Stimulated activated CD4-positive, alpha-beta T cell treated with anti-CD3 and anti-CD28 coated beads, Interleukin-1b, Interleukin-23, amount 100 ng/mL, for 1 hour (primary cell): ENCODE data around the gene CMPK1.

Experiments
- DNase-seq, 2 donors: peaks; one replicate each; pipeline ENCODE4 v3.0.0-alpha.2; 2020; ENCODE audit warnings: low read depth in 2 of 2

Gene CMPK1

GRCh38 chr1:47395433-47395832, 61.8 kb downstream of the CMPK1 start:
- no peak for DNase-seq

- DNase-seq = no peak
These were observed 63.1 kb downstream of the CMPK1 start for GRCh38 chr1:47396671-47397196.

DNA sequence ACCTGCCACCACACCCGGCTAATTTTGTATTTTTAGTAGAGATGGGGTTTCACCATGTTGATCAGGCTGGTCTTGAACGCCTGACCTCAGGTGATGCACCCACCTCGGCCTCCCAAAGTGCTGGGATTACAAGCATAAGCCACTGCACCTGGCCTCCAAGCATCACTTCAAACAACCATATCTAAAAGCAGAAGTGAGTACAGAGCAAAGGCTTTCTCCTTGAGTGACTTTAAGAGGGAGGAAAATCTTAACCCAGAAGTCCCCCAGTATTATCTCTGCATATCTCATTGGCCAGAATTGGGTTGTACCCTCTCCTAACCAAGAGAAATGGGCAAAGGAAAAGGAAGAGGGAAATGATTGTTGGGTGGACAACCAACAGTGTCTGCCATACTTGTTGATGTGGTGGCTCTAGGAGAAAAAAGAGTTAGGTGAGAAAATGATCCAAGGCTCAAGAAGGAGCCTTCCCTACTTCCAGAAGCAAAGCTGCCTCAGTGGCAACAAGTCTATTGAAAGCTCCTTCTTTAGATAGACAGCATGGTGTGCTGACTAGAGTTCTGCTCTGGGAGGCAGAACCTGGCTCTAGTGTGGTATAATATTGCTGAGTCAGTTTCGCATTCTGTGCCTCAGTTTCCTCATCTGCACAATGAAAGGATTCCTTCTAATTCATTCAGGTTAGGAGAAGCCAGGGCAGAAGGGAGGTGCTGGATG, 65.7 kb downstream of the CMPK1 start:
- no peak for DNase-seq

GRCh38 chr1:47399846-47400155, 66.2 kb downstream of the CMPK1 start:
- no peak for DNase-seq

DNA sequence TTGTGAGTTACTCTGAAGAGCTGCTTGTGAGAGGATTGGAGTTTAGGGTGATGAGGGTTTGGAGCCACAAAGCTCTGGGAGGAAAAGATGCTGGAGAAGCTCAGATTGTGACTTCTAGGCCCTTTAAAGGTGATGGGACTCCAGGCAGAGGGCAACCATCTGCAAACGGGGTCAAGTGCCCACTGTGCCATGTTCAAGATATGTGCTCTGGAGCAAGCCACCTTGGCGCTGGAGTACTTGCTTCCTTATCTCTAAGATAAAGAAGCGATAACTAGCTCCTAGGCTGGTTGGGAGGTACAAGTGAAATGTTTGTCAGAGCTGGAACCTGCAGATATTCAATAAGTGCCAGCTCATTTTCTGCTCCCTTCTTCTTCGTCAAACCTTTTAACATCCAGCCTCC, 68.2 kb downstream of the CMPK1 start:
- DNase-seq = no peak

GRCh38 chr1:47402591-47402990, 69.0 kb downstream of the CMPK1 start:
- DNase-seq = no peak

- DNase-seq = no peak
These were observed 69.8 kb downstream of the CMPK1 start for GRCh38 chr1:47403321-47403910.

DNA sequence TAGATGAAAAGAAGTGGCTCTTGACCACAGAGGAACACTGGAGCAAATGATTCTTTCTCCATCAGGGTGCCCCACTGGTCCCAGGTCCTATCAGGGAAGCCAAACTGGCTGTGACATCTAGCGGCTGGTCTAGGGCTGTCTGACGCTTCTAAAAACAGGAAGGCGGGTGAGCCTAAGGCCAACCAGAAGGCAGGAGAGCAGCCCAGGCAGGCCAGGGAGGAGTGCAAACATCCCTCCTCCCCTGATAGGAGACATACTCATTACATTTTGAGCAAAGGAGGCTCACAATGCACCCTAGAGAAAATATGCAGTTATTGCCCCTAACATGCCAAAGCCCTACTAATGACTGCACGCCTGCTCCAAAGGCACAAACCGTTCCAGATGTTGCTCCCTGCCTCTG, 72.1 kb downstream of the CMPK1 start:
- DNase-seq = no peak

DNA sequence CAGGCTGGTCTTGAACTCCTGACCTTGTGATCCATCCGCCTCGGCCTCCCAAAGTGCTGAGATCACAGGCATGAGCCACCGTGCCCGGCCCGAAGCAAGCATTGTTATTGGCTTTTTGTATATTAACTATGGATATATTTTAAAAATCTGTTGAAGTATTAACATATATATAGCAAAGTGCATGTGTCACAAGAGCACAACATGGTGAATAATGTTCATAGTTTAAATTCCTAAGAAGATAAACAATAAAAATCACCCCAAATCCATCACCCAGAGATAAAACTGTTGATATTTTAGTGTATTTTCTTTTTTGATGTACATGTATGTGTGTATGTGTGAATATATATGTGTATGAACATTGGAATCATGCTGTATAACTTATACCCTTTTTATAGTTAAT, 73.4 kb downstream of the CMPK1 start:
- no peak for DNase-seq

DNA sequence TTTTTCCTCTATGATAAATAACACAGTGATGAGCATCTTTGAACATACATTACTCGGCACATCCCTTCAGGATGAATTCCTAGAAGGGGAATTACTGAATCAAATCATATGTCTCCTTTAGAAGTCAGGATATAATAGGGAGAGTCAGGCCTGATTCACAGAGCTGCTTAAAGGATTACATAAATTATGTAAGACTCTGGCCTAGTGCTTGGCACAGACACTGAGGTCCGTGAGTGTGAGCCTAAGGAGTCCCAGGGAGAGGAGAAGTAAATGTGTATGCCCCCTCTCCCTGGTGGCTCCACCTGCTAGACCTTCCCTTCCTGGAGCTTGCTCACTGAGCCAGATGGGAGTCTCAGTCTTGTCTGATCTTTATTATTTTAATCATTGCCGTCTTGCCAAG, 73.9 kb downstream of the CMPK1 start:
- DNase-seq = no peak

DNA sequence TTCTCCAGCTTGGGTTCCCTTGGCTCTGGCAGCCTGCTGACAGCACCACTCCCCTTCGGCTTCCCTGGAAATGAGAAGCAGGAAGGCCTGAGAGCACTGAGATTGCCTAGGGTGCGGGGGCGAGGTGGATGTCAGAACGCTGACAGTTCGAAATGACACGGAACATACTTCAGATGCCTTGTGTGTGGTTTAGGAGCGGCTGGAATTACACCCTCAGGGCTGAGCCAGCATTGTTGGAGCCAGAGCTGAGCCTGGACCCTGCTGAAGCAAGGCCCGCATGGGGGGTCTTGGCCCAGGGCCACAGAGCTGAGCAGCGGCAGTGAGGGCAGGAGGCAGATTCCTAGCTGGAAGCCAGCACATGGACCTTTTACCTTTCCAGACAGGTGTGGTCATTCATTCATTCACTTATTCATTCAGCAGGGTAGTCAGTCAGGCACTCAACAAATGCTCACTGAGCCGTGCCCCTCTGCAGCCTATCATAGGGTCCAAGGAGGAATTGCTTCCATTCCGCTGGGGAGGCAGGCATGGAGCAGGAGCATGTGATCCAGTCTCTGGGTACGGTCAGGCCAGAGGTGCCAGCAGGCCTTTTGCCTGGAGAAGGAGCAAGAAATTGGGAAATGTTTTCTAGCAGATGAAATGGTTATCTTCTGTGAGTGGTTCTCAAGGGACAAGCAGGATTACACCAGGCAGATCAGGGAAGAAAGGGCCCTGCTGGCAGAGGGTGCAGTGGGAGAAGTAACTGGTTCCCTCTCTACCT, 75.9 kb downstream of the CMPK1 start:
- no peak for DNase-seq

DNA sequence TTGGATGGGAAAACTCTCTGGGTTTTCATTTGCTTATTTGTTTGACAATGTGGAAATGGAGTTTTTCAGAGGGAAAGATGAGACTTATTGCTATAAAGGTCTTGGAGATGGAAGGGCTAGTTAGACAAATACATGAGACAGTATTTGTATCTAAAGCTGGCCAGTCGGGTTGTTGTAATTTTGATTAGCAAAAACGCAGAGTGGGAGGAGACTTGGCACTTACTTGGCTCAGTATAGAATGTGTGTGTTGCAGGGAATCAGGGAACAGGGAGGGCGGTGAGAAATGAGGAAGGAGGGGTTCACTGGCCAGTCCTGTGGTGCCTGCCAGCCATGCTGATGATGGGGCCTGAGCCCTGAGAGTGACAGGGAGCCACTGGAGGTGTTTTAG, 76.5 kb downstream of the CMPK1 start:
- no peak for DNase-seq

- no peak for DNase-seq
These were observed 77.8 kb downstream of the CMPK1 start for GRCh38 chr1:47411436-47411835.

DNA sequence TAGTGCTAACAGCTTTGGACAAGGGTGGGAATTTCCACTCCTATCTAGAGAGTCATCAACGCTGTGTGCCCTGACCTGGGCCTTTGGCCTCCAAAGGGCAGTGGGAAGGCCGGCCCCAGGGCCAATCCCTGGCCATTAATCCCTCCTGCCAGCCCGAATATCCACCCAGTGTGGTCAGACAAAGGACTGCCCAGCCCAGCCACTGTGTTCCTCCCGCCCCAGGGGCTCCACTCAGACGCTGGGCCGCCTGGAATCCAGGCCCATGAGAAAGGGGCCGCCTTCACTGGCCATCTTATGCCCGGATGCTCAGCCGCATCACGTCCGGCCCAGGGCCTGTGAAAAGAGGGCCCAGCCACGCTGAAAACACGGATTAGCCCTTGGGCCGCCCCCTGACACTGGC, 78.8 kb downstream of the CMPK1 start:
- no peak for DNase-seq

DNA sequence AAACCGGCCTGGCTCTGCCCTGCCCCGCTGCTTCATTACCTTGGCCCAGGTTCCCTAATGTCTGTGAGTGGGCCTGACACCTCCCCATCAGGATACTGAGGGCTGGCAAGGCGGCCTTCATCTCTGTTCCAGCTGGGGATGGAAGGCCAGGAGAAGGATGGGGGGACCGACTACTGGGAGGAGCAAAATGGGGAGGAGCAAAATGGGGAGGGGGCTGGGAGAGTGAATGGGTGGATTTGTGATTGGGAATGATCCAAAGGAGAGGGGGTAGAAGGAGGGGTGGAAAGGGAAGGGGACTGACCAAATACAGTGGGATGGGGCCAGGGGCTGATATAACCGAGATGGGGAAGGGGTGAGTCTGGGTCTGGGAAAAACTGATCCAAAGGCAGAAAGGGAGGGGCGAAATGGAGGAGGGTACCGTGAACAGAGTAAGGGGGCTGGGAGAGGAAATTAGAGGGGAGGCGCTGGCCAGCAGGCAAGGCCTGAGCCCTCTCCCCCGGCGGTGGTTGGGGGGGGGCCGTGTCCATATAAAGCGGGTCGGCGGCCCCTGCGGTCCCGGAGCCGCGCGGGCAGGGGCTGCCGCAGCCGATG, 82.2 kb downstream of the CMPK1 start, which contains the start of gene FOXE3:
Gene FOXE3, plus strand, starts transcription at position 558 of the 591 bp plus-strand sequence. Its CDS starts 31 bp downstream, at position 589.
- no peak for DNase-seq

DNA sequence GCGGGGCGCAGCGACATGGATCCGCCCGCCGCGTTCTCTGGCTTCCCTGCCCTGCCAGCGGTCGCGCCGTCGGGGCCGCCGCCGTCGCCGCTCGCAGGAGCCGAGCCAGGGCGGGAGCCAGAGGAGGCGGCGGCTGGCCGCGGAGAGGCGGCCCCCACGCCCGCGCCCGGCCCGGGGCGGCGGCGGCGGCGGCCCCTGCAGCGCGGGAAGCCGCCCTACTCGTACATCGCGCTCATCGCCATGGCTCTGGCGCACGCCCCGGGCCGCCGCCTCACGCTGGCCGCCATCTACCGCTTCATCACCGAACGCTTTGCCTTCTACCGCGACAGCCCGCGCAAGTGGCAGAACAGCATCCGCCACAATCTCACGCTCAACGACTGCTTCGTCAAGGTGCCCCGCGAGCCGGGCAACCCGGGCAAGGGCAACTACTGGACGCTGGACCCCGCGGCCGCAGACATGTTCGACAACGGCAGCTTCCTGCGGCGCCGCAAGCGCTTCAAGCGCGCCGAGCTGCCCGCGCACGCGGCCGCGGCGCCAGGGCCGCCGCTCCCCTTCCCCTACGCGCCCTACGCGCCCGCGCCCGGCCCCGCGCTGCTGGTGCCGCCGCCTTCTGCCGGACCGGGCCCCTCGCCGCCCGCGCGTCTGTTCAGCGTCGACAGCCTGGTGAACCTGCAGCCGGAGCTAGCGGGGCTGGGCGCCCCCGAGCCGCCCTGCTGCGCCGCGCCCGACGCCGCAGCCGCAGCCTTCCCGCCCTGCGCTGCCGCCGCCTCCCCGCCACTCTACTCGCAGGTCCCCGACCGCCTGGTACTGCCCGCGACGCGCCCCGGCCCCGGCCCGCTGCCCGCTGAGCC, 83.0 kb downstream of the CMPK1 start:
- no peak for DNase-seq

DNA sequence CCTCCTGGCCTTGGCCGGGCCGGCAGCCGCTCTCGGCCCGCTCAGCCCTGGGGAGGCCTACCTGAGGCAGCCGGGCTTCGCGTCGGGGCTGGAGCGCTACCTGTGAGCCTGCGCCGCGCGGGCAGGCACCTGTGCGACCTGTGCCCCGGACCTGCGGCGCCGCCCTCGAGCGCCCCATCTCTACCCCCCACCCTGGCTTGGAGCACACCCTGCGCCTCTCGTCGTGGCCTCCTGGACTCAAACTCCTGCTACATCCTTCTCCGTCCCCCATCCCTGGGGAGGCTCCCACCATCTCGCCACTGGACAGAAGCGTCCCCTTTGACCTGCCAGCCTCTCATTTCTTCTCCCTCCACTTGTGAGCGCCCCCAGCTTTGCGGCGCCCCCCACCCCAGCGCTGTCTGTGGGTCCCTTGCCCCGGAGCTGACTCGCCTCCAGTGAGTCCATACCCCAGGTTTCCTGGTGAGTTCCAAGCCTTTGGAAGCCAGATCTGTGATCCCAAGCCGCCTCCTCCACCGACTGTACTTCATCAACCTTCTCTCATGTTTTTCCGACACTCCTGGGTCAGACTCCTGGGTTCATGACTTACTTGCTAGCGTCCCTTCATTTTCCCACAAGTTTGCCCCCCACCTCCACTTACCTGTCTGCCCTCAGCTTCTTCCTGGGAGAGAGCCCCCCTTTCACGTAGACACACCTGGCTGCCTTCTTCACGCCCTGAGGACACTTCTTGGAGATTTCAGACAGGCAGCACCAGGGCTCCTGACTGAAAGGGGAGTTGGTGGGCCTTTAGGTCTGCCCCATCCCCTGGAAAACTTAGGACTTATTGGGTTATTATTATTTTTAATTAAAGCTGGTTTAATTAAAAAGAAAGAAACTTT, 83.8 kb downstream of the CMPK1 start:
- DNase-seq = no peak

DNA sequence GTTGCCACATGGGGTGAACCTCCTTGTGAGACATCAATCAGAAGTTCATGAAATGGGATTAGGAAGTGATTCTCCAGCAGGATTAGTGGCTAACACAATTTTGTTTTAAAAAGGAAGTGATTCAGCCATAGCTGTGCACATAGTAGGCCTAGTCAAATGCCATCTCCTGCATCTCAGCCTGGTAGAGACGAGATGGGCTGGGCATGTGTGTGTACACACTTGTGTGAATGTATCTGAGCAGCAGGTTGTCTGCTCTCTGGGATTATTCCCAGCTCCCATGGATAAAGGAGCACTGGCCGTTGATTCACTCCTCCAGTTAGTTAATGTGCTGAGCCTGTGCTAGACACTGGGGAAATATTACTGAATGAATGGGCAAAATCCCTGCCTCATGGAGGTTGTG, 84.5 kb downstream of the CMPK1 start:
- DNase-seq = no peak

- no peak for DNase-seq
These were observed 85.2 kb downstream of the CMPK1 start for GRCh38 chr1:47418681-47419325.

- no peak for DNase-seq
These were observed 87.0 kb downstream of the CMPK1 start for GRCh38 chr1:47420547-47420946.
